Endodermal cell (in vitro differentiated cells): ENCODE results near the gene EIPR1. TPM values are rescaled to one million over a fixed set of nuclear protein-coding genes. Genes with fewer than 3 reads are reported as not detected.

Experiments used
- DNase-seq: peaks from one replicate; pipeline ENCODE4 v3.0.0-alpha.2; 2017
- H3K27ac ChIP-seq: 2 replicates; pipeline ENCODE4 v1.5.1; 2013; ENCODE audit warnings: mild to moderate bottlenecking, low read depth, low read length, moderate library complexity
- H3K27me3 ChIP-seq: 2 replicates; pipeline ENCODE4 v1.6.1; 2013; ENCODE audit warnings: mild to moderate bottlenecking, low read length, moderate library complexity; ENCODE audit not compliant: insufficient read depth, control insufficient read depth, poor library complexity, severe bottlenecking
- H3K36me3 ChIP-seq: 2 replicates; pipeline ENCODE4 v1.7.0; 2013; ENCODE audit warnings: mild to moderate bottlenecking, low read length, moderate library complexity; ENCODE audit not compliant: control insufficient read depth, insufficient read depth
- H3K4me1 ChIP-seq: one replicate; pipeline ENCODE4 v1.7.0; 2013; ENCODE audit warnings: low read length; ENCODE audit not compliant: control insufficient read depth, insufficient read depth
- H3K4me3 ChIP-seq: 2 replicates; pipeline ENCODE4 v1.5.1; 2013; ENCODE audit warnings: mild to moderate bottlenecking, low read length, moderate library complexity
- H3K9ac ChIP-seq: 2 replicates; pipeline ENCODE4 v1.6.1; 2013; ENCODE audit warnings: mild to moderate bottlenecking, low read length, moderate library complexity; ENCODE audit not compliant: poor library complexity, severe bottlenecking; ENCODE audit errors: extremely low read depth
- H3K9me3 ChIP-seq: 2 replicates; pipeline ENCODE4 v1.6.1; 2013; ENCODE audit warnings: mild to moderate bottlenecking, low read length, moderate library complexity; ENCODE audit not compliant: control insufficient read depth
- H3K27ac Mint-ChIP-seq: 2 replicates; pipeline ENCODE4 v1.8.0; 2020; ENCODE audit warnings: mixed read lengths
- H3K27me3 Mint-ChIP-seq: 2 replicates; pipeline ENCODE4 v1.8.0; 2021; ENCODE audit warnings: mild to moderate bottlenecking, mixed read lengths; ENCODE audit not compliant: insufficient read depth
- H3K36me3 Mint-ChIP-seq: 2 replicates; pipeline ENCODE4 v1.8.0; 2020; ENCODE audit warnings: low read depth, mixed read lengths
- H3K4me1 Mint-ChIP-seq: 2 replicates; pipeline ENCODE4 v1.8.0; 2020; ENCODE audit warnings: mixed read lengths
- H3K4me3 Mint-ChIP-seq: 2 replicates; pipeline ENCODE4 v1.8.0; 2020; ENCODE audit warnings: mild to moderate bottlenecking, moderate library complexity, mixed read lengths
- H3K9me3 Mint-ChIP-seq: 2 replicates; pipeline ENCODE4 v1.8.0; 2020; ENCODE audit warnings: mild to moderate bottlenecking, mixed read lengths
- CTCF ChIP-seq: fragments of 200-600 bp; sonication (generic); conservative IDR thresholded peaks from 2 replicates; pipeline ENCODE4 v1.5.0; 2021; ENCODE audit warnings: antibody characterized with exemption, mild to moderate bottlenecking
- WGBS, 2 experiments: methylation state at CpG; one replicate each; pipeline versions ENCODE4 v1.1.5 to v1.1.7; 2013; ENCODE audit warnings: missing lambda C conversion rate in 2 of 2, mixed read lengths in 1 of 2; ENCODE audit not compliant: insufficient coverage in 1 of 2, insufficient read length in 1 of 2; 5-methylcytosine and 5-hydroxymethylcytosine counted together
- total RNA-seq, 2 donors: library from RNA; stranded (reverse); fragmentation: NEBNext Ultra II Directional in 1 of 2; extraction: Animal tissue kit (Norgen Biotek cat#: 25700) in 1 of 2; gene quantifications; 2 replicates in 1 of 2; 3 replicates in 1 of 2; pipeline ENCODE4 v1.2.1, GENCODE V29; 2021

EIPR1 gene
- total RNA-seq, 2 donors from 2014 or later: 30.1 to 36.8 TPM

GRCh38 chr2:3421580-3421979 lies 44.0 kb upstream of the EIPR1 start:
- no peaks in the 10 kb centered on the region for H3K9me3 Mint-ChIP-seq
- H3K9me3 ChIP-seq: no peaks in the 10 kb centered on the region
- no peak overlapping the region for H3K4me3 ChIP-seq
- no peaks in the 10 kb centered on the region for H3K4me1 ChIP-seq
- H3K4me1 Mint-ChIP-seq: no peaks in the 10 kb centered on the region
- 94 to 98% methylated on average over 18 to 19 of the region's 19 CpGs for WGBS, 2 experiments
- H3K4me3 Mint-ChIP-seq: no peak overlapping the region
- H3K27me3 ChIP-seq: no peaks in the 10 kb centered on the region
- TF ChIP-seq CTCF: no peak
- H3K36me3 Mint-ChIP-seq: peaks cover 53% of the 10 kb centered on the region
- H3K27ac ChIP-seq: no peak overlapping the region
- H3K27me3 Mint-ChIP-seq: no peaks in the 10 kb centered on the region
- H3K9ac ChIP-seq: no peak overlapping the region
- DNase-seq: no peak
- H3K36me3 ChIP-seq: peaks cover 42% of the 10 kb centered on the region
- H3K27ac Mint-ChIP-seq: no peak overlapping the region

DNA sequence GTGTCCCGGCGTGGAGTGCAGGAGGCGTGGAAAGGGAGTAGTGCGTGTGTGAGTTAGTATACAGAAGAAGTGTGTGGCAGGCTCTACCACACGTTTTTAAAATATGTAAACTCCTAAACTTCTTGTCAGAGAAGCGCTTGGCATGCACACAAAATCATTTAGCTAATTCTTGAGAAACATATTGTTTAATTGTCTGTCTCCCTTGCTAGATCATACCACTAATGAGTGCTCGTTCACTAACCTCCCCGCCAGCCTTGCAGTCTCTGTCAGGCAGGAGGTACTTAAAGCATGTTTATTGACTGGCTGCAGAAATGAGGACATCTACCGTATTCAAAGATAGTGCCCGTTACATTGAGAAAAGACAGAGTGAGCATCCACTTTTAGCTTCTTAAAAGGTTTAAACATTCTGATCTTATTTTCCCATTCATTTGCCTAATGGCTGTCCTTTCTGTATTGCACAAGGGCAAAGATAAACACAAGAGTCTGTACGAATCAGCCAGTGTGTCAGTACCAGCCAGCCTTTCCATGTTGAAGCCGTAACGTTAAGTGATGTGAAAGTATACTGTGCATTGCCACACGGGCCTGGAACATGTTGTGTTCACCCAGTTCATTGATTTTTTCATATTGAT lies 43.3 kb upstream of the EIPR1 start:
- H3K4me1 ChIP-seq: no peaks in the 10 kb centered on the region
- 91 to 95% methylated on average over 10 to 14 of the region's 14 CpGs for WGBS, 2 experiments
- H3K4me3 Mint-ChIP-seq: no peak overlapping the region
- H3K36me3 Mint-ChIP-seq: peaks cover 51% of the 10 kb centered on the region
- no peak overlapping the region for H3K27ac Mint-ChIP-seq
- H3K9me3 Mint-ChIP-seq: no peaks in the 10 kb centered on the region
- DNase-seq: no peak
- H3K27me3 Mint-ChIP-seq: no peaks in the 10 kb centered on the region
- no peaks in the 10 kb centered on the region for H3K4me1 Mint-ChIP-seq
- H3K9me3 ChIP-seq: no peaks in the 10 kb centered on the region
- H3K4me3 ChIP-seq: no peak overlapping the region
- TF ChIP-seq CTCF: no peak
- H3K27me3 ChIP-seq: no peaks in the 10 kb centered on the region
- H3K9ac ChIP-seq: no peak overlapping the region
- H3K27ac ChIP-seq: no peak overlapping the region
- peaks cover 35% of the 10 kb centered on the region for H3K36me3 ChIP-seq

- H3K9me3 Mint-ChIP-seq: no peaks in the 10 kb centered on the region
- DNase-seq: no peak
- peaks cover 30% of the 10 kb centered on the region for H3K36me3 ChIP-seq
- WGBS, 2 experiments: 87 to 92% methylated on average over 11 to 13 of the region's 13 CpGs
- no peak overlapping the region for H3K27ac Mint-ChIP-seq
- no peak for TF ChIP-seq CTCF
- H3K9ac ChIP-seq: no peak overlapping the region
- no peak overlapping the region for H3K27ac ChIP-seq
- H3K36me3 Mint-ChIP-seq: peaks cover 50% of the 10 kb centered on the region
- no peaks in the 10 kb centered on the region for H3K27me3 Mint-ChIP-seq
- no peak overlapping the region for H3K4me3 ChIP-seq
- no peaks in the 10 kb centered on the region for H3K4me1 ChIP-seq
- no peaks in the 10 kb centered on the region for H3K9me3 ChIP-seq
- H3K4me3 Mint-ChIP-seq: no peak overlapping the region
- no peaks in the 10 kb centered on the region for H3K4me1 Mint-ChIP-seq
- no peaks in the 10 kb centered on the region for H3K27me3 ChIP-seq
Measured at GRCh38 chr2:3420076-3420768, 42.6 kb upstream of the EIPR1 start.
